ENCODE data around the gene PCGF5.
"Not testable (repeated sequence)": the region's sequence is repeated elsewhere in the genome, so short reads cannot be mapped to it uniquely, and the experiment has no call there.

PCGF5 gene

DNA sequence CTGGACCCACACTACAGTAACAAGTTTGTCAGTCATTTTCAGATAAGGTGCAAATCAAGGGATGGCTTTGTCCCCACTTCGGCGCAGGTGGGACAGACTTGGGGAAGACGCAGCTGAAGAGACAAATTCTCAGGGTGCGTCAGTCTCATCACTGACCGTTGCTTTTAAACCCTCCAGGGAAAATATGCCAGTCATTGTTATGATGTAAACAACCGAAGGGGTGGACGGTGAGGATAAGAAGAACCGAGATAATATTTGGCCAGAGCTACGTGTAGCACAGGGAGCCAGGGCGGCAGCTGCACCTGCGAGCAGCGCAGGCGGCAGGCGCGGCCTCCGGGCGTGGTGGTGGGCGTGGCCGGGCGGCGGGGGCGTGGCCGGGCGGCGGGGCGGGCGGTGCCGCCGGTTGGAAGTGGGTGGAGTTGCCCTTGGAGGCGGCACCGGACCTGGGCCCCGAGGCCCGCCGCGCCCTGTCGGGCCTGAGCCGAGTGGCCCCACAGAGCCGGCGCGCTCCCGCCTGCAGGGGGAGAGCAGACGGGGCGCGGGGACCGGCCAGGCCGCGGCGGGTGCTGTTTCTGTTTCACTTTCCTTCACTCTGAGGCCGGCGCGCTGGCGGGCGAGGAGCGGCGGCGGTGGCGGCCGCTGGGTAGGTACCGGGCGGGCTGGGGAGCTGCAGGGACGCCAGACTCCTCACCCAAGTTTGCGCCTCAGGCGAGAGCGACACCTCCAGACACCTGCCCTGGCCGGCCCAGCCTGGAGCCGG is at the start of gene PCGF5:
TSS of gene PCGF5 (plus strand) at position 470 of the 760 bp plus-strand sequence. CDS start 2,209 bp downstream, outside the sequence.
- DNase-seq (ENCODE audit: low spot score), result peak; percentile 78

DNA sequence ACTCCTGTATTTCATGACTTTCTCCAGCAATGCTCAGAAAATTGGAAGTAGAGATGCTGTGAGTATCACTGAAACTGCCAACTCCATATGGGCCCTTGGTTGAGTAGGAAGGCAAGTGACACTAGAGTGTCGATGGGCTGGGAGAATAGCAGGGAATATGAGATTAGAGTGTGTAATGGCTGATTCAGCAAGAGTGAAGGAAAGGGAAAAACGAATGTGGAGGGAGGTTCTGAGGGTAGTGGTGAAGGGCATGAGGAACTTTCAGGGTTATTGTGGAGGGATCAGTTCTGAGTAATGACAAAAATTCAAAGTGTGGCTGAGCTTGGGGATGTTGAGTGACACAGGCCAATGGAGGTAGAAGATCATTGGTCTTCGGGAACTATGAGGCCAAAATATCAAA is 49.0 kb upstream of the PCGF5 start:
- DNase-seq (ENCODE audit: low spot score), result no peak

DNA sequence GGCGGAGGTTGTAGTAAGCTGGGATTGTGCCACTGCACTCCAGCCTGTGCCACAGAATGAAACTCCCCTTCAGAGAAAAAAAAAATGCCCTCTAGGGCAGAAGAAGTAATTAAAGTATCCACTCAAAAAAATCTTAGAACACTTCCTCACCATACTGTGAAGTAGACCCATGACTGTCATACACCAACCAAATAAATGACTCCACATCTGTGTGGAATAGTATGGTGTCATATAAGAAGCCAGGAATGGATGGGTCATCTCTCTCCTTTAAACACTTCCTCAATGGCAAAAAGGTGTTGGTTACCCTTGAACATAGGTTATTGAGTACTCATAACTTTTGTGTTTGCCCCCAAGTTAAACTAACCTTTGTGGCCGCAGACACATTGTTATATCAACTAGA is 48.1 kb upstream of the PCGF5 start:
- no peak for DNase-seq (ENCODE audit: low spot score)

DNA sequence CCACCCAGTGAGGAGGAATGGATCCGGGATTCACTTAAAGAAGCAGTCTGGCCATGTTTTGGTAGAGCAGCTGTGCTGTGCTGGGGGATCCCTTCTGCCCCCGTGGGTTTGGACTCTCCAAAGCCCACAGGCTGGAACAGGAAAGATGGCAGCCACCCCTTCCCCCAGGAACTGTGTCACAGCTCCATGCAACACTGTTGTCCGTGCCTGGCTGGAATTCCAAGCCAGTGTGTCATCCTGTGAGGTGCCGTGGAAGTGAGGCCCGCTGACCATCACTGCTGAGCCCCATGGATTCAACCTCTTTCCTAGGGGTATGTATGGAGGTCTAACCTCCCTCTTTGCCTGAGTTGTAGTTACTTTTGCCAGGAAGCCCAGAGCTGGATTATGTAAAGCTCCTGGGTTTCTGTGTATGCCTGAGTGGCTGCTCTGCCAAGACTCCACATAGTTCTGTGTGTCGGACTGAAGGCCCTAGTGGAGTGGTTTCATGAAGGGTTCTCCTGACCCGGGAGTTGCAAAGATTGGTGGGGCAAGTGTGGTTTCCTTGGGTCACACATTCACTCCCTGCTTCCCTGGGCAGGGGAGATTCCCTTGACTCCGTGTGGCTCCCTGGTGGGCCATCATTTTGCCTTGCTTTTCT is 35.1 kb upstream of the PCGF5 start:
- DNase-seq (ENCODE audit: low spot score), result no peak

DNA sequence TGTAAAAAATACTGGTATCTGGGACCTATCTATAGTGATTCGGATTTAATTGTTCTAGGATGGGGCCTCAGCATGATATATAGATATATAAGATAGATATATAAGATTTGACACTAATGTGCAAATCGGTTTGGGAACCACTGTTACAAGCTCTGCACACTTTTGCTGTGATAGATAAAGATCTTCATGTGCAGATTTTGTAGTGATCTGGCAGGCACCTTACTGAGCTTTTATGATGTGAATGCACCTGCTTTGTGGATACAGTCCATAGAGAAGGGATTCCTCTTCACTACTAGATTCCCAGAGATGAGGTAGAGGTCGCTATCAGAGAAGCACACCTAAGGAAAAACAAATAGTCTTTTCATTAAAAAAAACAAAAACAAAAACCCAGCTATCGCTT is 33.3 kb upstream of the PCGF5 start:
- DNase-seq (ENCODE audit: low spot score), result no peak

DNA sequence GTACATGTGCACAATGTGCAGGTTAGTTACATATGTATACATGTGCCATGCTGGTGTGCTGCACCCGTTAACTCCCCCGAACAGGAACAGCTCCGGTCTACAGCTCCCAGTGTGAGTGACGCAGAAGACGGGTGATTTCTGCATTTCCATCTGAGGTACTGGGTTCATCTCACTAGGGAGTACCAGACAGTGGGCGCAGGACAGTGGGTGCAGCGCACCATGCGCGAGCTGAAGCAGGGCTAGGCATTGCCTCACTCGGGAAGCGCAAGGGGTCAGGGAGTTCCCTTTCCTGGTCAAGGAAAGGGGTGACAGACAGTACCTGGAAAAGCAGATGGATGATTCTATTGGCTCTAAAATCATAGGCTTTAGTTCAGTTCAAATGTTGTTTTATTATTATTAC is 32.5 kb upstream of the PCGF5 start:
- DNase-seq (ENCODE audit: low spot score), result not testable (repeated sequence)

DNA sequence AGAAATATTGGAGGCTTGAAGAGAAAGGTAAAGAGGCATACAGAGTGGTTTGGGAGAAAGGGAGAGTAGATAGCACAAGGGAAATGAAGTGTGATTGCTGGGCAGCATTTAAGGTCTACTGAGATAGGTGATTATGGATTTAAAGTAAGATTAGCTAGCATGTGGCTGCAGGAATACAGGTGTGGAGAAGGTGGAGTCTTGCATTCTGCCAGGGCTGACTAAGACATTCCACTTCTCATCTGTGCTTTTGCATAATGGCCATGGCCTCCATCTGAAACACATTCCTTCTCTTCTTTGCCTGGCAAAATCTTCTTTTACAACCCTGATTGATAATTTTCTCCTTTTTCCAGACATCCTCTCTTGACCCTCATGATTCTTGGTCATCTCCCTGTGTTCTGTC is 31.6 kb upstream of the PCGF5 start:
- DNase-seq (ENCODE audit: low spot score), result no peak

DNA sequence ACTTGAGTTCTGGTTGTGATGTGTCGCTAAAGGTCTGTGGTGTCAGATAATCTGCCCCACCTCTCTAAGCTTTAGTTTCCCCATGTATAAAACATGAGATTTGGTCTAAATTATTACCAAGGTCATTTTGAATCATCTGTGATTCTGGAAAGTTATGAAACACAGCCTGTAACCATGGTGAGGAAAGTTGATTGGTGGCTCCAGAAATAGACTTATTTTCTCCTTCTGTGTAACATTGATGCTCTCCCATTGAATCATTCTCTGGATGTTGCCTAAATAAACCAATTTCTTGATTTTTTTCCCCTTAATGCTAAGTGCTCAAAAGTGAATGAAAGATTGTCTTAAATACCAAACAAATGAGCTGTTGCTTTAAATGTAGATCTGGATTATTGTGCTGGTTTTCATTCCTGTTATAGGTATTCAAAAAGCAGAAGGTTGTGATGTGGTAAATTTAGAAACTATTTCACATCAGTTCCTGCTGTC is 30.0 kb upstream of the PCGF5 start:
- DNase-seq (ENCODE audit: low spot score), result no peak

DNA sequence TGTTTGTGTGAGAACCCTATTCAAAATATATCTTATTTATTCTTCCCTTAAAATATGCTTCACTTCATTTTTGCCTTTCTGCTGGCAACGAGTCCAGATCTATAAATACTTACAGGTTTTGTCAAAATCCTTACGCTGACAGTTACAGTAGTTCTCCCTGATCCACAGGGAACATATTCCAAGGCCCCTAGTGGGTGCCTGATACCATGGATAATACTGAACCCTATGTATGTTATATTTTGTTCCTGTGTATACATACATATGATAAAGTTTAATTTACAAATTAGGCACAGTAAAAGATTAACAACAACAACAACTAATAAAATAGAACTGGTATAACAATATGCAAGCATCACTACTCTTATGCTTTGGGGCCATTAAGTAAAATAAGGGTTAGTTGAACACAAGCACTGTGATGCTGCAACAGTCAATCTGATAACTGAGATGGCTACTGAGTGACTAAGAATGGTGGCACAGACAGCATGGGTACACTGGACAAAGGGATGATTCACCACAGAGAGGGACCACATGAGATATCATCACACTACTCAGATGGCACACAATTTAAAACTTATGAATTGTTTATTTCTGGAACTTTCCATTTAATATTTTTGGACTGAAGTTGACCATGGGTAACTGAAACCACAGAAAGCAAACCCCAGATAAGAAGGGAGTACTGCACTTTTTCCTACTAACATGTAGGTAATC is 29.4 kb upstream of the PCGF5 start:
- DNase-seq (ENCODE audit: low spot score), result no peak

DNA sequence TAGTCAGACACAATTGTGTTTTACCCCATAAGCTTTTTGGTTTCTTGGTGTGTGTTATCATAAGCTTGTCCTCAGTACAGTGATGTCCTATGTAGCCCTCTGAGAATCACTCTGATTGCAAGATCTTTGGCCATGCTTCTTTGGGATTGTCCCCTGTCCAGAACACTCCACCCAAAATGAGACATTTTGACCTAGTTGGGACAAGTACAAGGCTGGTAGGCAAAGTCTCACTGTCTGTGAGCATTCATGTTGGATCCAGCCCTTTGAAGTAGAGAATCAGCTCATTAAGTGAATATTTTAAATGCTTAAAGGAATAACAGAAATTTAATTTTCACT is 28.9 kb upstream of the PCGF5 start:
- no peak for DNase-seq (ENCODE audit: low spot score)

DNA sequence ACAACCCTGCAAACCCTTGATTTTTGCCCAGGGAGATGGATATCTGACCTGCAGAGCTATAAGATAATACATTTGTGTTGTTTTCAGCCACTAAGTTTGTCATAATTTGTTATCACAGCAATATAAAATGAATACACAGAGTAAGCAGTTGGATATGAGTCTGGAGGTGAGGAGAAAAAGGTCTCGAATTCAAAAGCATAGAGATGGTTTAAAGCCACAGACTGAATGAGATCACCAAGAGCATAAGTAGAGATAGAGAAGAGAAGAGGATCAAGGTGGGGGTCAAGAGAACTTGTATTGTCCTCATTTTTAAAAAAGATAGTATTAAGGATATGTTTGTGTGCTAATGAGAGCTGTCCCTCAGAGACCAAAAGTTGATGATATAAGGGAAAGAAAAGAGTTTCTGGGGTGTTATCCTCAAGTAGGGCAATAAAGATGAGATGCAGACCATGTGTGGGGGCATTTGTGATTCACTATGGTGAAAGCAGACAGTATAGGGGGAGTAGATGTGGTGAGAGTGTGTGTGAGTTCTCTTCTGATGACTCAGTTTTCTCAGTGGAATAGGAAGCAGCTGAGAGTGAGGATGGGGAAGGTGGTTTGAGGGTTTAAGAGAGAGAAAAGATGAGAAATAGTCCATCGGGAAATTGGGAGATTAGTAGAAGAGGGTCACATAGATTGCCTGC is 25.8 kb upstream of the PCGF5 start:
- no peak for DNase-seq (ENCODE audit: low spot score)

DNA sequence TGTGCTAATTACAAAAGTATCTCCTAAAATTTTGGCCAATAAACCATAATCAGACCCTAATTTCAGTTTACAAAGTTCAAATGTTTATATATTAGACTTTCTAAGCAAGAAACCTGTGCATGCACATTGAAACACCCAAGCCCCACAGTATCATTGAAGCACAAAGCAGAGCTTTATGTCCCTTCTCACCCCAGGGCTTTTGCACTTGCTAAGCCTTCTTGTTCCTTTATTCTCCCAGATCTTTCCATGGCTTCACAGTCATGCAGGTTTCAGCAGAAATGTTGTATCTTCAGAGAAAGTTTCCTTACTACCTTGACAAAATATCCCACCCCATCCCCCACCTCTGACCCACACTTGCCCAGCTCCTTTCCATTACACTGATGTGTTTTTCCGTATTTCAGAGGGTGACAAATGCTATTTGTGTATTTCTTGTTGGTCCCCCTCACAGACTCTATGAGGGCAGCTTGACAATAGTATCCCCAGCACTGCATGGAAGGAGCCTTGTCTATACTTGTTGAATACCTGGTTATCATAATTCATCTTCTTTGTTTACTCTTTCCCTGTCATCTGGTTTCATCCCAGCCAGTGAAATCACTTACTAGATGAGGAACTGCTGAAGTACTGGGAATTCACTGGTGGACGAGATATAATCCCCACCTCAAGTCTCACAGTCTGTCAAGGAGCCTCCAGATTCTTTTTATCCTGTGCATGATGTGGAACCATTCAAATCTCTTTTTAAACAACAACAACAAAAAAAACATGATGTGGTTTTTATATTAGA is 24.0 kb upstream of the PCGF5 start:
- DNase-seq (ENCODE audit: low spot score), result no peak

DNA sequence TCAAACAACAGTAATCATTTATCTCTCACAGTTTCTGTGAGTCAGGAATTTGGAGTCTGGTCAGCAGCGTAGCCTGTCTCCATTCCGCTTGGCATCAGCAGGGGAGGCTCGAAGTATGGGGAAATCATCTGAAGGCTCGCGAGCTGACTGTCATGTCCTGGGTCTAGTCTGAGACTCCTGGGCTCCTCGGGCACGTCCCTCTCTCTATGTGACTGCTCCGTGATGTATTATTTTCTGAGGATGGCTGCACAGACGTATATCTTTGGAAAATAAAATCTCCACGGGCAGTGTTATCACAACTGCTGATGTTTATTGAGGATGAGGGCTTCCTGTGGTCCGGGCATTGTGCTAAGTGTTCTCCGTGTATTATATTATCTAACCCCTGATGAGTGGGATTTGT is 23.3 kb upstream of the PCGF5 start:
- no peak for DNase-seq (ENCODE audit: low spot score)

DNA sequence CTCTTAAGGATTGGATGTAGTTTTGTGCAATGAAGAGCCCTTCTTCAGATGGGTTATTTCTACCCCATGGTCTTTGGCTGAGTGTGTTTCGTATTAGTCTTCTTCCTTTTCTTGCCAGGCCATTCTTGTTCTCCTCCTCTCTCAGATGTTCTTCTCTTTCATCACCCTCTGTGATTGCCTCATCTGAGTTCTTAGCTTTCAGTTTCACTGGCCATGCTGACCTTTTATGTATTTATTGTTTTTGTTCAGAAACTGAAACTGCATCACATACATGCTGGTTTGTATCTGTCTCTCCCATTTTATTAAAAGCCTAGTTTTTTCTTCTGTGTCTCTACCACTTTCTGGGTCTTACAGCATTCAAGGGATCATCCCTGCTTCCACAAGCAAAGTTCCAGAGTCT is 21.7 kb upstream of the PCGF5 start:
- DNase-seq (ENCODE audit: low spot score), result no peak

DNA sequence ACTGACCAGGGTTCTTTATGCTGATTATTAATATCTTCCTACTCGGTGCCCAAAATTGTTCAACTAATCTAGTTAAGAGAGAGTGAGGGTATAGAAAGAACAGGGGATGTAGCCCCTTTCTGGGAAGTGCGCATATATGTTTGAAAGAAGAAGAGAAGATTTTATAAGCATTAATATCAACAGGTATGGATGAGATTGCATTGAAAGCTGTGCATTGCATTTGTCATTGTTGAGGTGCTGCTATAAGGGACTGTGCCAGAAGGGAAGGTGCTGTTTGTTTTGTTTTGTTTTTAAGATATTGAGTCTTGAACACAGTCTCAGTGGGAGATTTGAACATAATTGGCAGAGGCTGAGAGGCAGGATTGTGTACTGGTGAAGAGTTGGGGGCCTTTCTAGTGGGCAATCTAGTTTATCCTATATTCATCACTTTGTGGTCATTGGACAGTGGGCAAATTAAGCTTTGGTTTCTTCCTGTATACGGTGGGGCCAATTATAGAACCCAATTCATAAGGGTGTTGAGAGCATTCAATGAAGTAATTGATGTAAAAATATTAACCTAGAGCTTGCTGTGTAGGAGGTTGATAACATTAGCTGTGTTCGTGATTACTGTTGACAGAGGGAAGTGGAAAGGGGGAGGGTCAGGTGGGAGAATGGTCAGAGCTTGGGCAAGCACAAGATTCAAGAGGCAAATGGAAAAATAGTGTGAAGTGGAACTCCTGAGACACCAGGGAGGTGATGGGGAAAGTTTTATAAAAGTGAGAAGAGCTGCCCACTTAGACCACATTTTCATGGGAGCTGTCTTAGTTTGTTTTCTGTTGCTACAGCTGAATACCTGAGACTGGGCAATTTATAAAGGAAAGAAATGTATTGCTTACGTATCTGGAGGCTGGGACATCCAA is 19.9 kb upstream of the PCGF5 start:
- no peak for DNase-seq (ENCODE audit: low spot score)

DNA sequence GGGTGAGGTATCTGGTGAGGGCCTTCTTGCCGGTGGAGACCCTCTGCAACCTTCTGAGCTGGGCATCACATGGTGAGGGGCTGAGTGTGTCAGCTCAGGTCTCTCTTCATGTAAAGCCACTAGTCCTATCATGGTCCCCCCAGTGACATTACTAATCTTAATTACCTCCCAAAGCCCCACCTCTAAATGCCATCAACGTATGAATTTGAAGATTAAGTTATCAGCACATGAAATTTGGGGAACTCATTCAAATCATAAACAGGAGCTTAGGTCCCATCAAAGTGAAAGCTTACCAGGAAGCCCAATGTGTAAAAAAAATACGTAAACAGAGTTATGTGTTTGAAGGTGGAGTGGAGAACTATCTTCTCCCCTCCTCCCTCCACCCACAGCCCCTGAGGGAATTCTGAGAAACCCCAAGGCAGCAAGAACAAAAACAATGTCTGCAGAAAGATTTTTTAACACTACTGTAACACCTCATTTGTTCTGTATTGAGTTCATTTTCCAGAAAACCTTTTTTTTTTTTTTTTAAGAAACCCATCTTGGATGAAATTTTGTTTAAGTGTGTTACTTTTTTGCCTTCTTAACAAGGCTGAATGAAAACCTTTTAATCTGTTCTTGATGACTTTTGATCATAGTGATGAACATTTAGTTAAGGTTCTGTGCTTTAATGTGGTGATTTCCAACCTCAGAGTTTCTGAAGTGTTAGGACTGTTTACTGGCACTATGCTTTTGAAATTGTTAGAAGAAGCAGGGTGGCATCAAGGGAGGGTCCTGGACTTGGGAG is 19.1 kb upstream of the PCGF5 start:
- DNase-seq (ENCODE audit: low spot score), result no peak

DNA sequence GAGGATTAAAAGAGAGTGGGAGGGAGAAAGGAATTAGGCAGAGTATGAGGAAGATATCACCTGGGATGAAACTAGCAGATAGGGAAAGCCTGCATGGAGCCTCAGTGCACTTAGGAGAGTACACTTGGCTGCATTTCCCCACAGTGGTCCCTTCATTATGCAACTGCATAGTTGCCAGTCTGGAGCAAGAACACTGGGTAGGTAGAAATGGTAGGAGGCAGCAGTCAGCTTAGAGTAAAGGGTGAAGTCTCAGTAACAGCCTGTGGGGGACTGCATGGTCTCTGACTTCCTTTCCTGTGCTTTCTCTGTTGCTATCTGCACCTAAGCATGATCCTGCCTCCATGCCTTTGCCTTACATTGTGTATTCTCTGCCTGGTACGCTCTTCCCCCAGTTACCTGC is 14.0 kb upstream of the PCGF5 start:
- no peak for DNase-seq (ENCODE audit: low spot score)

DNA sequence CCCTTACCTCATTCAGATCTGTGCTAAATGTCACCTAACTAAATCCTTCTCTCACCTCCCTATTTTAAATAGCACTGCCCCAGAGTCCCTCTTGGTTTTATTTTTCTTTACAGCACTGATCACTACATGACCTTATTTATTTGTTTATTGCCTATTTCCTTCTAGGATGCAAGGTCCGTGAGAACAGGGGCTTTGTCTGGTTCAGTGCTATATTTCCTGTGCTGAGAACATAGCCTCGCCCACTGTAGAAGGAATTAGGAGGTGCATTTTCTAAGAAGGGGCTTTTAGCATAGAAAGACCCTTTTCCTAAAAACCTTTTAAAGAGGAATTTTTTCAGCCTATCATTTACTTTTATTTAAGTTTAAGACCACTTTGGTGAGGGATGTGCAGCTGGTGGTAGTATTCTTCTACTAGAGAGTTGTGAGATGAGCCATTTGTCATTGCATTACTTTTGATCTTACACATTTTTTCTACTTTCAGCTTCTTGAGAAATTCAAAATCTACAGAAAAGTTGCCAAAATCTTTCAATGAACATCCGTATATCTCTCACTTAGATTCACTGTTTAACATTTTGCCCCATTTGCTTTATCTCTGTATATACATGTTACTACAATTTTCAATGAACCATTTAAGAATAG is 13.5 kb upstream of the PCGF5 start:
- no peak for DNase-seq (ENCODE audit: low spot score)

DNA sequence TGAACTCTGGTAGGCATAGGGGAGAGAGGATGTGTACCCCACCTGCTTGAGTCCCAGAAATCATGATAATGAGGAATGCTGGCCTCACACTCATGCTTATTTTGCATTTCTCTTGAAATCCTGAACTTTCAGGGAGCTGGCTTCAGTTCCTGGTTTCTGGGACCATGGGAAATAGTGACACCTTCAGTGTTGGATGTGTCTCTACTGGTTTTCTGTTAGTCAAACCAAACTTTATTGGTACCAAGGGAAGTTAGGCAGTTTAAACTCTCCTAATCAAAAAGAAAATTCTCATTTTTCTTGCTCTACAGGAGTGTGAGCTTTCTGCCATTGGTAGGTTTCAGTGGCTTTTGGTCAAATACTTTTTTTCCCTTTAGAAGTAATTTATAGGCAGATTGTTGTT is 11.8 kb upstream of the PCGF5 start:
- DNase-seq (ENCODE audit: low spot score), result no peak

DNA sequence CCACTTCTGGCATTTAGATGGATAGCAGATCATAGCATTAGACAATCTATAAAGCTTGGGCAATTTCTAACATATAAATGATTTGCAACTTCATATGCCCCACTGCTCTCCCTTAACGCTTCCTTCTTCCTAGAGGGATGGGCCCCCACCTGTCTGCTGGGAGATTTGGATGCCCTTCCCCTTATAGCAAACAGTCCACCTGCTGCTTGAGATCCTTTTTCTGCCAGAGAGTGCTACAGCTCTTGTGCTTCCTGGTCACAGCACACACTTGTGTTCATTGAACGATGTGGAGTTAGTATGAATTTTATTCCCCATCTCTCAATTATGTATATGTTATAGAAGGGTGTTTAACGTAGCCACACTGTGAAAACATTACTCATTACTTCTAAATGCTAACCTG is 10.4 kb upstream of the PCGF5 start:
- DNase-seq (ENCODE audit: low spot score), result no peak
